ENCODE data around the gene CX3CL1. TPM values are rescaled to one million over a fixed set of nuclear protein-coding genes. Genes with fewer than 3 reads are reported as not detected.

CX3CL1 gene
- total and polyA plus RNA-seq, 2 of the 13 experiments (the other 11 are each of a cell fraction or from before 2014, with no cell fraction given) = 57.3 to 60.8 TPM

DNA sequence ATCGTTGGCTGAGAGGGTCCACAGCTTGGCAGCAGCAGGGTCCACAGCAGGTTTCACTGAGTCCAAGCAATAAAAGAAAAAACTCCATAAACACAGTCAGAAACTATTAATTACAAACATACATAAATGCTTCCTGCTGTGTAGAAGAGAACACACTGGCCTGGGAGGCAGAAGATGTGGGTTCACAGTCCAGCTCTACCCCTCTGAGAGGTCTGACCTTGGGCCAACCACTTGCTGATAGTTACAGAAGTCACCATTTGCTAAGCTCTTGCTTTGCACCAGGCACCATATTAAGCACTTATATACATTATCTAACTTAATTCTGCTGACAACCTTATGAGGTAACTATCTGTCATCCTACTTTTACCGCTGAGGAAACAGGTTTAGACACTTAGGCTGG is 60.2 kb downstream of the CX3CL1 start (continued):
- TF ChIP-seq, protein P1, sequence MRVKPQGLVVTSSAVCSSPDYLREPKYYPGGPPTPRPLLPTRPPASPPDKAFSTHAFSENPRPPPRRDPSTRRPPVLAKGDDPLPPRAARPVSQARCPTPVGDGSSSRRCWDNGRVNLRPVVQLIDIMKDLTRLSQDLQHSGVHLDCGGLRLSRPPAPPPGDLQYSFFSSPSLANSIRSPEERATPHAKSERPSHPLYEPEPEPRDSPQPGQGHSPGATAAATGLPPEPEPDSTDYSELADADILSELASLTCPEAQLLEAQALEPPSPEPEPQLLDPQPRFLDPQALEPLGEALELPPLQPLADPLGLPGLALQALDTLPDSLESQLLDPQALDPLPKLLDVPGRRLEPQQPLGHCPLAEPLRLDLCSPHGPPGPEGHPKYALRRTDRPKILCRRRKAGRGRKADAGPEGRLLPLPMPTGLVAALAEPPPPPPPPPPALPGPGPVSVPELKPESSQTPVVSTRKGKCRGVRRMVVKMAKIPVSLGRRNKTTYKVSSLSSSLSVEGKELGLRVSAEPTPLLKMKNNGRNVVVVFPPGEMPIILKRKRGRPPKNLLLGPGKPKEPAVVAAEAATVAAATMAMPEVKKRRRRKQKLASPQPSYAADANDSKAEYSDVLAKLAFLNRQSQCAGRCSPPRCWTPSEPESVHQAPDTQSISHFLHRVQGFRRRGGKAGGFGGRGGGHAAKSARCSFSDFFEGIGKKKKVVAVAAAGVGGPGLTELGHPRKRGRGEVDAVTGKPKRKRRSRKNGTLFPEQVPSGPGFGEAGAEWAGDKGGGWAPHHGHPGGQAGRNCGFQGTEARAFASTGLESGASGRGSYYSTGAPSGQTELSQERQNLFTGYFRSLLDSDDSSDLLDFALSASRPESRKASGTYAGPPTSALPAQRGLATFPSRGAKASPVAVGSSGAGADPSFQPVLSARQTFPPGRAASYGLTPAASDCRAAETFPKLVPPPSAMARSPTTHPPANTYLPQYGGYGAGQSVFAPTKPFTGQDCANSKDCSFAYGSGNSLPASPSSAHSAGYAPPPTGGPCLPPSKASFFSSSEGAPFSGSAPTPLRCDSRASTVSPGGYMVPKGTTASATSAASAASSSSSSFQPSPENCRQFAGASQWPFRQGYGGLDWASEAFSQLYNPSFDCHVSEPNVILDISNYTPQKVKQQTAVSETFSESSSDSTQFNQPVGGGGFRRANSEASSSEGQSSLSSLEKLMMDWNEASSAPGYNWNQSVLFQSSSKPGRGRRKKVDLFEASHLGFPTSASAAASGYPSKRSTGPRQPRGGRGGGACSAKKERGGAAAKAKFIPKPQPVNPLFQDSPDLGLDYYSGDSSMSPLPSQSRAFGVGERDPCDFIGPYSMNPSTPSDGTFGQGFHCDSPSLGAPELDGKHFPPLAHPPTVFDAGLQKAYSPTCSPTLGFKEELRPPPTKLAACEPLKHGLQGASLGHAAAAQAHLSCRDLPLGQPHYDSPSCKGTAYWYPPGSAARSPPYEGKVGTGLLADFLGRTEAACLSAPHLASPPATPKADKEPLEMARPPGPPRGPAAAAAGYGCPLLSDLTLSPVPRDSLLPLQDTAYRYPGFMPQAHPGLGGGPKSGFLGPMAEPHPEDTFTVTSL (CRISPR knock-in tag; IDR thresholded peaks at IDR 0.05; ENCODE audit: borderline replicate concordance) = no peak
- no peak for TF ChIP-seq ZSCAN20 (CRISPR knock-in tag; IDR thresholded peaks at IDR 0.05; ENCODE audit: borderline replicate concordance)
- TF ChIP-seq FOSL2 (CRISPR knock-in tag; IDR thresholded peaks at IDR 0.05) = no peak
- TF ChIP-seq RBAK (CRISPR knock-in tag; IDR thresholded peaks at IDR 0.05) = no peak
- no peak for TF ChIP-seq ZNF75D (CRISPR knock-in tag; IDR thresholded peaks at IDR 0.05; ENCODE audit: borderline replicate concordance)
- TF ChIP-seq ZNF251 (CRISPR knock-in tag; IDR thresholded peaks at IDR 0.05) = no peak
- TF ChIP-seq, protein P2, sequence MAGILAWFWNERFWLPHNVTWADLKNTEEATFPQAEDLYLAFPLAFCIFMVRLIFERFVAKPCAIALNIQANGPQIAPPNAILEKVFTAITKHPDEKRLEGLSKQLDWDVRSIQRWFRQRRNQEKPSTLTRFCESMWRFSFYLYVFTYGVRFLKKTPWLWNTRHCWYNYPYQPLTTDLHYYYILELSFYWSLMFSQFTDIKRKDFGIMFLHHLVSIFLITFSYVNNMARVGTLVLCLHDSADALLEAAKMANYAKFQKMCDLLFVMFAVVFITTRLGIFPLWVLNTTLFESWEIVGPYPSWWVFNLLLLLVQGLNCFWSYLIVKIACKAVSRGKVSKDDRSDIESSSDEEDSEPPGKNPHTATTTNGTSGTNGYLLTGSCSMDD (CRISPR knock-in tag; IDR thresholded peaks at IDR 0.05) = no peak
- TF ChIP-seq HDAC2 (CRISPR knock-in tag; IDR thresholded peaks at IDR 0.05) = peak; percentile 17; the same call in 1 of the 2 replicates
- TF ChIP-seq, protein P3, sequence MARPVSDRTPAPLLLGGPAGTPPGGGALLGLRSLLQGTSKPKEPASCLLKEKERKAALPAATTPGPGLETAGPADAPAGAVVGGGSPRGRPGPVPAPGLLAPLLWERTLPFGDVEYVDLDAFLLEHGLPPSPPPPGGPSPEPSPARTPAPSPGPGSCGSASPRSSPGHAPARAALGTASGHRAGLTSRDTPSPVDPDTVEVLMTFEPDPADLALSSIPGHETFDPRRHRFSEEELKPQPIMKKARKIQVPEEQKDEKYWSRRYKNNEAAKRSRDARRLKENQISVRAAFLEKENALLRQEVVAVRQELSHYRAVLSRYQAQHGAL (CRISPR knock-in tag; IDR thresholded peaks at IDR 0.05; ENCODE audit: not compliant biosample characterization) = no peak
- no peak for TF ChIP-seq SP5 (CRISPR knock-in tag; IDR thresholded peaks at IDR 0.05; ENCODE audit: borderline replicate concordance, low read depth)
- TF ChIP-seq NRL (CRISPR knock-in tag; IDR thresholded peaks at IDR 0.05; ENCODE audit: borderline replicate concordance) = no peak
- TF ChIP-seq, protein P4, sequence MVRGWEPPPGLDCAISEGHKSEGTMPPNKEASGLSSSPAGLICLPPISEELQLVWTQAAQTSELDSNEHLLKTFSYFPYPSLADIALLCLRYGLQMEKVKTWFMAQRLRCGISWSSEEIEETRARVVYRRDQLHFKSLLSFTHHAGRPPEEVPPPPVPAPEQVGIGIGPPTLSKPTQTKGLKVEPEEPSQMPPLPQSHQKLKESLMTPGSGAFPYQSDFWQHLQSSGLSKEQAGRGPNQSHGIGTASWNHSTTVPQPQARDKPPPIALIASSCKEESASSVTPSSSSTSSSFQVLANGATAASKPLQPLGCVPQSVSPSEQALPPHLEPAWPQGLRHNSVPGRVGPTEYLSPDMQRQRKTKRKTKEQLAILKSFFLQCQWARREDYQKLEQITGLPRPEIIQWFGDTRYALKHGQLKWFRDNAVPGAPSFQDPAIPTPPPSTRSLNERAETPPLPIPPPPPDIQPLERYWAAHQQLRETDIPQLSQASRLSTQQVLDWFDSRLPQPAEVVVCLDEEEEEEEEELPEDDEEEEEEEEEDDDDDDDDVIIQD (CRISPR knock-in tag; IDR thresholded peaks at IDR 0.05; ENCODE audit: low read depth) = no peak
- TF ChIP-seq ZMAT3 (CRISPR knock-in tag; conservative IDR thresholded peaks at IDR 0.05) = no peak
- TF ChIP-seq HNF4A (CRISPR knock-in tag; IDR thresholded peaks at IDR 0.05) = peak; percentile 82
- no peak for TF ChIP-seq ZSCAN31 (CRISPR knock-in tag; IDR thresholded peaks at IDR 0.05; ENCODE audit: low read depth)
- TF ChIP-seq RORA (CRISPR knock-in tag; IDR thresholded peaks at IDR 0.05) = no peak
- no peak for TF ChIP-seq ZNF773 (CRISPR knock-in tag; IDR thresholded peaks at IDR 0.05; ENCODE audit: borderline replicate concordance)
- no peak for TF ChIP-seq JDP2 (CRISPR knock-in tag; IDR thresholded peaks at IDR 0.05; ENCODE audit: borderline replicate concordance)
- TF ChIP-seq SMAD3 (CRISPR knock-in tag; IDR thresholded peaks at IDR 0.05) = no peak
- TF ChIP-seq GZF1 (CRISPR knock-in tag; IDR thresholded peaks at IDR 0.05) = no peak

Measured in HepG2 (cell line).